AG10803 (cell line): Measurements from ENCODE around the gene POFUT2.

ENCODE experiments used
- DNase-seq: peaks from one replicate; pipeline ENCODE4 v3.0.0; 2010; ENCODE audit warnings: low read depth
- H3K4me3 ChIP-seq: 2 replicates; pipeline ENCODE4 v1.5.1; 2011; ENCODE audit warnings: mild to moderate bottlenecking, low read length, control low read depth
- TF ChIP-seq, protein P1 (sequence below): conservative IDR thresholded peaks from 2 replicates; pipeline ENCODE4 v1.5.1; 2011; ENCODE audit warnings: mild to moderate bottlenecking, low read length, control low read depth, inconsistent platforms

The POFUT2 gene

DNA sequence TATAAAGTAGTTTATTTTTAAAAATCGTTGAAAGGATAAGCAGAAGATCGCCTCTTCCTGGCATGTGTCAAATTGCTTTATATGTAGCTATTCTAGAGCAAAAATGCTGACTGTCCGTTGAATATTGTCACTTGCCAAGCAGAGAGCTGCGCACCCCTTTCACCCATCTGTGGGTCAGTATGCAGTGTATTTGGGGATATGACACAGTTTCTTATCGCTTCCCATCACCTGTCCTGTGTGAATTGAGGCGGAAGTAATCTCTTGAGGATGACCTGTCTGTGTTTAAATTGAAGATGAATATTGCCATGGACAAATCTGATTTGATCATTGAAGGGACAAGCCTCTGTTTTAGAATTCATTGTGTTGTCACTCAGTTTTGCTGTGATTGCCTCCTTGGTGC lies 52.2 kb downstream of the POFUT2 start:
- TF ChIP-seq, protein P1, sequence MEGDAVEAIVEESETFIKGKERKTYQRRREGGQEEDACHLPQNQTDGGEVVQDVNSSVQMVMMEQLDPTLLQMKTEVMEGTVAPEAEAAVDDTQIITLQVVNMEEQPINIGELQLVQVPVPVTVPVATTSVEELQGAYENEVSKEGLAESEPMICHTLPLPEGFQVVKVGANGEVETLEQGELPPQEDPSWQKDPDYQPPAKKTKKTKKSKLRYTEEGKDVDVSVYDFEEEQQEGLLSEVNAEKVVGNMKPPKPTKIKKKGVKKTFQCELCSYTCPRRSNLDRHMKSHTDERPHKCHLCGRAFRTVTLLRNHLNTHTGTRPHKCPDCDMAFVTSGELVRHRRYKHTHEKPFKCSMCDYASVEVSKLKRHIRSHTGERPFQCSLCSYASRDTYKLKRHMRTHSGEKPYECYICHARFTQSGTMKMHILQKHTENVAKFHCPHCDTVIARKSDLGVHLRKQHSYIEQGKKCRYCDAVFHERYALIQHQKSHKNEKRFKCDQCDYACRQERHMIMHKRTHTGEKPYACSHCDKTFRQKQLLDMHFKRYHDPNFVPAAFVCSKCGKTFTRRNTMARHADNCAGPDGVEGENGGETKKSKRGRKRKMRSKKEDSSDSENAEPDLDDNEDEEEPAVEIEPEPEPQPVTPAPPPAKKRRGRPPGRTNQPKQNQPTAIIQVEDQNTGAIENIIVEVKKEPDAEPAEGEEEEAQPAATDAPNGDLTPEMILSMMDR, result no peak
- H3K4me3 ChIP-seq, result no peak overlapping the region
- DNase-seq, result no peak

DNA sequence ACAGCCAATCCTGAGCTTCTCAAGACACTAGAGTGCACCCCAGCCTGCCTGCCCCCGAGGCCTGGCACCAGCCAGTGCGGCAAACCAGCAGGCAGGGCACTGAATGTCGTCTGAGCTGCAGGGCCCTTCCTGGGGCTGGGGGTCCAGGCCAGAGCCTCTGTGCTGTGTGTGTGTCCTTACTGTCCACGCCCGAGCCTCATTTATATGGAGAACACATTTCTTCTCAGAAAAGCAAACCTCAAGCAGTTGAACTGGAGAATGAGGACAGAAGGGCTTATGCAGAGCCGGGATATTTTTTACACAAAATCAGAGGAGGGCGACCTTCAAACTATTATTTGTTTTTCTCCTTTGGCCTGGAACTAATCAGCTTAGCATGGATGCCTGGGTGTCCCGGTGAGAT lies 52.7 kb downstream of the POFUT2 start:
- no peak for DNase-seq
- TF ChIP-seq, protein P1, result no peak

DNA sequence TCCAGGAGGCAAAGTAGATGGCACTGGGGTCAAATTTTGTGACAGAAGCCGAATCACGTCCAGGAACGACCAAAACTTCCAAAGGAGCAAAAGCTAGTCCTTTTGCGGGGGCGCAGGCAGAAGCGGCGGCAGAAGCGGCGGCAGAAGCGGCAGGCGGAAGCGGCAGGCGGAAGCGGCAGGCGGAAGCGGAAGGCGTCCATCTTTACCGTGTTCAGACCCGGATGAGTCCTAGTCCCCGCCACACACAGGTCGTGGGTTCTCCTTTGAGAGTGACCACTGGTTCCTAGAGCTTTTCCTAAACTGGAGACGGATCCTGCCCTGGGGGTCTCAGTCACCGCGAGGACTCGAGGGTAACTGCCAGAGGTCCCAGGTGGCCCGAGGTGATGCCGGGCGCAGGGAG lies 53.6 kb downstream of the POFUT2 start:
- TF ChIP-seq, protein P1, result no peak
- H3K4me3 ChIP-seq, result no peak overlapping the region
- DNase-seq, result no peak

More for the DNA sequence above, 52.7 kb downstream of the POFUT2 start:
- no peak overlapping the region for H3K4me3 ChIP-seq

DNA sequence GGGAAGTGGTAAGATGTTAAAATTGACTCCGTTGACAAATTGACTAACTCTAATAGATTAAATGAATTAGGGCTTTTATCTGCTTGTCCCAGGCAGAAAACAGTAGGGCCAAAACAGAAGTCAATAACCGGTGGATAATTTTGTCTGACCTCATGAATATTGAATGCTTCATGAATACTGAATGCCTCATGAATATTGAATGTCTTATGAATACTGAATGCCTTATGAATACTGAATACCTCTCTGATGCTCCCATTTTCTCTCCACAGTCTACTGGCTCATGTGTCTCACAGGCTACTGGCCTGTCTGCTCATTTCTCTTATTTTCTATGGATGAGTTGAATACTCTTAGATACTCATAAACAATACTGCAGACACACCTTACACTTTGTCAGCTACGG lies 56.0 kb downstream of the POFUT2 start:
- no peak for DNase-seq

DNA sequence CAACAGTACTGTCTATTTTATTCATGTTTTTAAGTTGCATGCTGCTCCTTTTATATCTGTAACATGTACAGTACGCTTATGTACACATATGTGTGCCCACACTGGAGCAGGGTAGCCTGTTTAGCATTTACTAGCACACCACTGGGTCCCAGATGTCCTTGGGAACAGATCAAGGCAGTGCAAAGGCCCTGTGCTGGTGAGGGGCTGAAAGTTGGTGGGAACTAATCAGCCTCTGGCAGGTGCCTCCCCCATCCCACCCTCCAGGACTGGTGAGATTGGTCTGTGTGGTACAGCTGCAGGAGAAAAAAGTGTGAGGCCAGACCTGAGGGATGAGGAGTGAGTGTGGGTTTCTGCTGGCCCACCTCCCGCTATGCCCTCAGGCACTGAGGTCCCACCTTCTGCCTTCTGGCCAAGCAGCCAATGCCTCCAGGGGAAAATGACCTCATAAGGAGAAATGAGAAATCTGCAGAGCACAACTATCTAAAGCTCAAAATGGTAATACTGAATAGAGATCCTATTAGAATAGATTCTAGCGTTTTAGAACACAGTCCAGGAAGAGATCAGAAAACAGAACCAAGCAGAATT lies 58.9 kb downstream of the POFUT2 start:
- no peak overlapping the region for H3K4me3 ChIP-seq
- TF ChIP-seq, protein P1, result no peak
- no peak for DNase-seq

More for the DNA sequence above, 56.0 kb downstream of the POFUT2 start:
- no peak overlapping the region for H3K4me3 ChIP-seq
- TF ChIP-seq, protein P1, result no peak

DNA sequence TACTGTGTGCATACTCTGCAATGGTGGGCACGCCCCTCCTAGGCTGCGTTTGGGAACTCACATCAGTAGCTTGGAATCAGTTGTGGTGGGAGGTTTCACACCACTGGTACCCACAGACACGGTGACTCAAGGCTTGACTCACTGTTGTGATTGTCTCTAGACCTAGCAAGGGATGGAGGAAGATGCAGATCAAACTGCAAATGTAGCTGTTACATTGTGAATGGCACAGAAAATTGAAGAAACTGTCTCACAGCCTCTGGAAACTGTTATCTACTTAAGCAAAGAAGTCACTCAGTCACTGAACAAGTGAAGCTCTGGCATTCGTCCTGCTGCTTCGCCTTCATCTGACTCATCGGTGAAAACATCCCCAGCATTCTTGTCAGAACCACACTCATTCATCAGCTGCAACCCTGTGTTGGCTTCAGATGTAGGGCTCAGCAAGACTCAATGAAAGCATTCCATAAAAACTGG lies 59.5 kb downstream of the POFUT2 start:
- DNase-seq, result peak; percentile 98
- TF ChIP-seq, protein P1, result no peak
- H3K4me3 ChIP-seq, result no peak overlapping the region

DNA sequence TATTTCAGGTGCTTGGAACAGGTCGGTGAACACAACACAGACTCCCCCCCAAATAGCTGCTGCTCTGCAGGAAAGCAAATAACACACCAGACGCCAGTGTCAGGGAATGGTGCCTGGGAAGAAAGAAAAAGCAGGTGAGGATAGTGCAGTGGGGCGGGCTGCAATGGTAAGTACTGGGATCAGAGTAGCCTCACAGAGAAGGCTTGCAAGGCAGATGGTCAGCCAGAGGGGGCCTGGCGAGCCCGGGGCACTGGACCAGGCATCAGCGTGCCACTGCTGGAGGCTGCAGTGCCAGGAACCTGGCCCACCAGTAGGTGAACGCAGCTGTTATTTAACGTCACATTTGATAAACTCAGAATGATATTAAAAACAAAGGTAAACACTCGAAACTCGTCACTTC lies 60.0 kb downstream of the POFUT2 start:
- TF ChIP-seq, protein P1, result no peak
- no peak overlapping the region for H3K4me3 ChIP-seq
- no peak for DNase-seq
